Stimulated activated CD8-positive, alpha-beta memory T cell treated with anti-CD3 and anti-CD28 coated beads, Interleukin-7, amount 100 ng/mL, for 4 hours (primary cell): Measurements from ENCODE around the gene YBX2.
A peak's percentile ranks its signal among the peaks of the same experiment; 100 is the strongest.
"Not testable (repeated sequence)": the region's sequence is repeated elsewhere in the genome, so short reads cannot be mapped to it uniquely, and the experiment has no call there.

Source experiments
- DNase-seq, 2 donors: peaks; one replicate each; pipeline ENCODE4 v3.0.0-alpha.2; 2020; ENCODE audit warnings: low read depth in 2 of 2

The YBX2 gene

DNA sequence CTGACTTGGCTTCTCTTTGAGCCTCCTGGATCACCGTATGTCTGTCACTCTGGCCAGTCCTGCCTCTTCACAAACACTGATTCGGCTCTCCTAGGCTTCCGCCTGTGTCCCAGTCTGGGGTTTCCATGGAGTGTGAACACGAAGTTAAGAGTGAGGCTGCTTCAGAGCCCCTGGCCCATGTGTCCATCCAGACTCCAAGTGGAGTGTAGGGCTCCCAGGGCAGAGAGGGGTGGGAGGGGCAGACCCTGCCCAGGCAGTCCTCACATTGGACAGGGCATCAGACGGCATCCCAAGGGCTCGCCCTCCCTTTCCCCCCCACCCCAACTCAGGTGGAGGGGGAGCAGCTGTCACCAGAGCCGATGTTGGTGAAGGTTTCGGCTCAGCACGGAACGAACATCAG is 50.6 kb downstream of the YBX2 start:
- not testable (repeated sequence) for DNase-seq

DNA sequence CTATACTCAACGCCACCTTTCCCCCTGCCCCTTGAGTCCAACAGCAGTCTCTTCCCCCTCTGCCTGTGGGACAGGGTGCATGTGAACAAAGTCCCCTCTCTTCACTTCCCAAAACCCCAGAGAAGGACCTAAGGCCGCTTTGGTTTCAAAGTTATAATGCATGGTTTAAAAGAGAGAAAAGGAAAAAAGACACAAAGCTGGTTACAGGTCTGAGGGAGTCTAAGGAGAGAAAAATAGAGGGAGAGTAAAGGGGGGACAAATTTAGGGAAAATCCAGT is 51.0 kb downstream of the YBX2 start:
- no peak for DNase-seq

DNA sequence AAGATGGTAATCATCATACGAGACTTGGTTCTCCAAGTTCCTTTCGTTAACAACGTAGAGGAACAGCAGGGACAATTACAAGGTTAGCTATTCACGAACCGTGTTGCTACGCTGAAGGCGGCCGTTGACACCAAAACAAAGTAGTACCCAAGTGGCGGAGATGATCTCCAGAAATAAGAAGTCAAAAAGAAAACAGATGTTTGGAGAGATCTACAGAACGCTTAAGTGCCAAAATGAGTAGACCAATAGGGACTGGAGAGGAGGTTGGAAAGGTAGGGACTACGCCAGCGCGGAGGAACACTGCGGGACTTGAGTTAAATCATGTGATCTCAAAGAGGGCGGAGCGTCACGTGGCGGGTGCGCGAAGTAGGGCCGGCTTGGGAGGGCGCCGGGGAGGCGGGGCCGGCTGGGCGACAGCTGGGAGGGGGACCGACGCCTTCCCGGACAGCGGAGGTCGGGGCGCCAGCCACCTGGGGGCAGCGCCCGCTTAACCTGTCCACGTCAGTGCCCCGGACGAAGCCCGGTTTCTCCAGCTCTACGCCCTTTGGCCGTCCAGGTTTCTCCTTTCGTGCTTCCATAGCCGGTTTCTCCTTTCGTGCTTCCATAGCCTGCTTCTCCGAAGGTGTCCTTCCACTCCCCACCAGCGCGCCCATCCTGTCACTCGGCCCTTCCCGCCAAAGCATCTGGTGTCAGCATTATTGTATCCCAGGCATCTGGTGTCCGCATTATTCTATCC is 51.6 kb downstream of the YBX2 start:
- DNase-seq = peak; percentile 89 to 91

DNA sequence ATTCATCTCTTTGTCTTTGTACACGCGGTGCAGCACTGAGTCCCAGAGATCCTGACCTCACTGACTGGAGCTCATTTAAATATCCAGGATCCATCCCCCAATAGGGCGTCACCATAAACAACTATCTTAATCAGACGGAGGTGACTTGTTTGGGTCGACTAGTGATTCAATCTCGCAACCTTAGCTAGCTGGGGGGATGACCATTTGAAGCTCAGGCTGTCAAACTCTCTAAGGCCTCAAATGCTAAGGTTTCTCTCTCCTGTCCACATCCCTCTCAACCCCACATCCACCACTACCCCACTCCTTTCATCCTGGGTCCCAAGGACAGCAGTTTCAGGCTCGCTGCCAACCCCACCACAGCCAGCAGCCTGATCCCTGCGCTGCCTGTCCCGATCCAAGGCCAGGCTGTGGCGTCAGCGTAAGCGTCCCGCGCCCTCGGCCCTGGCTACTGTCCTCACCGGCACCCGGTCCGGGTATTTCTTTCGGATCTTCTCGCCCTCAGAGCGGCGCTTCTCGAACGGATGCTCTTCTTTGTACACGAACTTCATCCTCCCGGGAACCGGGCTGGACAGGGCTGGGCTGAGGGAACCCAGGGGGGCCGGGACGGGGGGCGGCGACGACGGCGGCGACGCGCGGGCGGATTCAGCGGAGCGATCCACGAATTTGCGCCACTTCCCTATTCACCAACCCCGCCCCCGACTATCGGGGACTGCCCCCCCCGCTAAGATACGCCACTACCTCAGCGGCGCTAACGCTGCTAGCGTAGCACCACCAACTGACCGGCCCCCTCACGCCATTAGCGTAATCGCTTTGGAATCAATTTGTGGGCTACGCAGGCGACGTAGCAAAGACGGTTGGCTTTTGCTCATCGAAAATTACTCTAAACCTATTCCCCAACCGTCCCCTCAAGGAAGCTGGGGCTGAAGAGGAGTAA is 52.4 kb downstream of the YBX2 start, which contains the start of gene GABARAP:
Gene GABARAP, minus strand, starts transcription at position 667 of the 934 bp plus-strand sequence. Its CDS starts 119 bp downstream, at position 548.
- DNase-seq = peak; percentile 89

DNA sequence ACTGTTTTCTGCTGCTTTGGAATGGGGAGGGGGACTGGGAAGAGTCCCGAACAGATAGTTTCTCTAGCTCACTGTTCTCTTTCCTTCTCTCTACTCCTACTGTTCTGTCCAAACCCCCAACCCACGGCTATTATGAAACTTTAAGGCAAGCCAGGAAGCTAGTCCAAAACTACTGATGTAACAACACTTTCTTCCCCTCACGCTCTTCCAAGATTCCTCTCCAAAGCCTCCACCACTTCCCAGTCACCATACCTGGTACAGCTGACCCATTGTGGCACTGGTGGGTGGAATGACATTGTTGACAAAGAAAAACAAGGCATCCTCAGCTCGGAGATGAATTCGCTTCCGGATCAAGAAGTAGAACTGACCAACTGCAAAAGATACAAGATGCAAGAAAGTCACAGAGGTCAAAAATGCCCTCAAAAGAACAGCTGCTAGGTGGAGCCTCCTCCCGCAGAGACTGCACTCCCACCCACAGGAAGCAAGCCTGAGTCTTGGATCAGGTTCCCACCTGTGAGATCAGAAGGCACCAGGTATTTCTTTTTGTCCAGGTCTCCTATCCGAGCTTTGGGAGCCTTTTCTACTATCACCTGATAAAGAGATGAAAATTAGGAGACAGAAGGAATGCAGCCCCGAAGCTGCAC is 53.2 kb downstream of the YBX2 start:
- DNase-seq = no peak

DNA sequence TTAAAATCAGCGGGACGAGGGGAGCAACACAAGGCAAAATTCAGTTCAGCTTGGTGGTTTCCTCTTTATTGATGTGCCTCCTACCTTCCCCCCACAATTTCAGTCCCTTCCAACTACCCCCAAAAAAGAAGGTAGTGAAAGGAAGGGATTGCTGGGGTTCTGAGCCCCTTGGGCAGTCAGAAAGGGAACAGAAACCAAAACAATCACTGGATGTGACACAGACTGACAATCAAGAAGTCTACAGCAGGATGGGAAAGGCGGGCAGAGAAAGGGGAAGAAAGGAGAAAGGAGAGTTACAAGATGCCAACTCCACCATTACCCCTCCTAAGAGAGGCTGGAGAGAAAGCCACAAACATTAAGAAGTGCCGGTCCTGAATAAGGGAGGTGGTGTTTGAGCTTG is 54.1 kb downstream of the YBX2 start:
- DNase-seq = no peak

DNA sequence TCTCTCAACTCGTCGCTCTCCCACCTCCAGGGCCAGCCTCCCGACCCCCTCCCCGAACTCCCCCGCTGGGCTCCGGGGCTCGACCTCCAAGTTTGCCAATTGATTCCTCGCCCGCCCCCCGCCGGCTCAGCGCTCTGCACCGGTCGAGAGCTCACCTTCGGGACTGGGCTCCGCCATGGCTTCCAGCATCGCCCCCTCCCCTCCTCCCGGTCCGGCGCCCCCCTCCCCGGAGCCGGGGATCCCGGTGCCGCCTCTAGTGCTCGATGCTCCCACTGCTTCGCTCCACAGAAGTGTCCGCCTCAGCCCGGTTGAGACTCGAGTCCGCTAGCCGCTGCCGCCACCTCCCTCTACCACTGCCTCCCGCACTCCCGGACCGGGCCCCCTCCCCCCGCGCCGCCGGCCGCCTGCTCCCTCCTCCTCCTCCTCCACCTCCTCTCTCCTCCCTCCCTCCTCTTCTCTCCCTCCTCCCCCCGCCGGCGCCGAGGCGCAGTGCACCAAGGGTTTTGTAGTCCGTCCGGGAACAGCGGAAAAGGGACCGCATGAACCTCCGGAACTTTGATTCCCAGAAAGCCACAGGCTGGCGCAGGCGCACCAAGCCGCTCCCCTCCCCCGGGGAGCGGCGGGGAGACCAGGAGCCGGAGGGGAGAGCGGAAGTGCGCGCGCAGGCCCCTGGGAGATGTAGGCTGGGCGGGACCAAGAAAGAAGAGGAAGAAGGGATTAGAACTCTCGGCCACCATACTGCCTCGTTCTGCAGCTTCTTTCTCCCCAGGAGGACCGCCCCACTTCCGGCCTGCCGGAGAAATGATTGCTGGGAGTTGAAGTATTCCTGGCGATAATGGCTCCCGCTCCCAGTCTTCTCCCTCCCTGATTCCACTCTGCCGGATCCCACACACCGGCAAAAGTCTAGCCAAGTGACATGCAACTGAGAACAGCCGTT is 55.1 kb downstream of the YBX2 start, which contains the start of gene PHF23:
Gene PHF23, minus strand, starts transcription at position 367 of the 937 bp plus-strand sequence. Its CDS starts 178 bp downstream, at position 189.
- DNase-seq = peak; percentile 97 to 98

DNA sequence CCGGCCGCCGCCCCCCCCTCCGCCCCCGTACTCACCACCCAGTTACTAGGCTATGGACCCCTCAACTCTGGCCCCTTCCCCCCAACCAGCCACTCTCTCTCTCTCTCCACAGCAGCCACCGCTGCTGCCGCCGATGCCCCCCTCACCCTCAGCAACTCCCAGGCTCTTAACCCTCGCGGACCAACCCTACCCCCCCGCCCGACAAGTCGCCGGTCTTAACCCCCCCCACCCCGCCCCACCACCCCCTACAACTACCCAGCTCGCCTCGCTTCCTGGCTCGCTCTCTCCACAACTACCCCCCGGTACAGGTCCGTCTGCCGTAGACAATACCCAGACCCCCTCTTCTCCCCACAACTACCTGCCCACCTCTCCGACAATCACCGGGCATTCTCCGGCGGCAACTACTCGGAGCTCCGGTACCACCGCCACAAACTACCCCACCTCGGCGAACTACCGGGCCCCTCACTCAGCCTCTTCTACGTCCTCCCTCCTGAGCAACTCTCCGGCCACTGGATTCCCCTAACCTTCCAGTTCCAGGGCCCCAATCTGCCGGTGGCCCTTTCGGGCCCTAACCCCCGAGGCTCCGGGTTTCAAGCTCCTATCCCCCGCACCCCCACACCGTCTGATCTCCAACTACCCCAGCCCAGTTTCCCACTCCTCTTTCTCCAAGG is 55.9 kb downstream of the YBX2 start:
- no peak for DNase-seq
